ENCODE measurements around the gene PRMT7.

The PRMT7 gene

GRCh38 chr16:68369697-68370580 is 59.1 kb downstream of the PRMT7 start:
- no peak for DNase-seq (ENCODE audit: low spot score)
- no peak overlapping the region for H3K4ac ChIP-seq (ENCODE audit: low read length)
- H3K4me1 ChIP-seq (ENCODE audit: control insufficient read depth in 2 of 2, insufficient read depth in 1 of 2, low read depth in 1 of 2, low read length in 2 of 2) = peaks cover 7 to 14% of the 10 kb centered on the region in 2 donors
- H3K14ac ChIP-seq (ENCODE audit: low read length) = peak overlapping the region; percentile 3
- H3K23ac ChIP-seq (ENCODE audit: low read depth, low read length, poor library complexity) = no peak overlapping the region
- H4K8ac ChIP-seq (ENCODE audit: low read depth, low read length) = no peak overlapping the region
- H2BK15ac ChIP-seq (ENCODE audit: low read length) = peak overlapping the region; percentile 41
- H2BK120ac ChIP-seq (ENCODE audit: low read depth, low read length) = no peak overlapping the region
- peaks cover 0 to 9% (median 0%) of the 10 kb centered on the region in 3 experiments for H3K27me3 ChIP-seq (ENCODE audit: control insufficient read depth in 3 of 3, insufficient read depth in 3 of 3, low read depth in 1 of 3, low read length in 3 of 3)
- peak overlapping the region; percentile 58 for H3K18ac ChIP-seq (ENCODE audit: low read length)
- no peak overlapping the region for H3K9ac ChIP-seq (ENCODE audit: low read depth, low read length, poor library complexity)
- H2AFZ ChIP-seq (ENCODE audit: low read length) = peak overlapping the region; percentile 29
- H3K4me2 ChIP-seq (ENCODE audit: insufficient read depth, low read length, poor library complexity, severe bottlenecking) = no peak overlapping the region
- H4K91ac ChIP-seq (ENCODE audit: low read depth, low read length, poor library complexity) = no peak overlapping the region
- H2AK5ac ChIP-seq (ENCODE audit: low read depth, low read length) = peak overlapping the region; percentile 66
- H3K79me1 ChIP-seq (ENCODE audit: low read depth, low read length) = no peaks in the 10 kb centered on the region
- H3K36me3 ChIP-seq (replicated peaks in 1 of 2; ENCODE audit: control insufficient read depth in 2 of 2, insufficient read depth in 2 of 2, low read length in 2 of 2) = no peaks in the 10 kb centered on the region
- no peaks in the 10 kb centered on the region for H3K9me3 ChIP-seq (replicated peaks in 1 of 2; ENCODE audit: control insufficient read depth in 2 of 2, insufficient read depth in 1 of 2, low read depth in 1 of 2, low read length in 2 of 2)
- no CpG with 5 or more reads among the region's 23 CpGs for WGBS, 2 donors (ENCODE audit: extremely low coverage in 2 of 2, insufficient read length in 2 of 2, insufficient replicate concordance in 1 of 2)
- no peak overlapping the region for H3K4me3 ChIP-seq (ENCODE audit: low read length in 2 of 2)
- H3K27ac ChIP-seq (replicated peaks; ENCODE audit: low read length) = no peak overlapping the region
- no peak overlapping the region for H2BK5ac ChIP-seq (ENCODE audit: low read length)
- no peak overlapping the region for H2BK12ac ChIP-seq (ENCODE audit: low read length)

DNA sequence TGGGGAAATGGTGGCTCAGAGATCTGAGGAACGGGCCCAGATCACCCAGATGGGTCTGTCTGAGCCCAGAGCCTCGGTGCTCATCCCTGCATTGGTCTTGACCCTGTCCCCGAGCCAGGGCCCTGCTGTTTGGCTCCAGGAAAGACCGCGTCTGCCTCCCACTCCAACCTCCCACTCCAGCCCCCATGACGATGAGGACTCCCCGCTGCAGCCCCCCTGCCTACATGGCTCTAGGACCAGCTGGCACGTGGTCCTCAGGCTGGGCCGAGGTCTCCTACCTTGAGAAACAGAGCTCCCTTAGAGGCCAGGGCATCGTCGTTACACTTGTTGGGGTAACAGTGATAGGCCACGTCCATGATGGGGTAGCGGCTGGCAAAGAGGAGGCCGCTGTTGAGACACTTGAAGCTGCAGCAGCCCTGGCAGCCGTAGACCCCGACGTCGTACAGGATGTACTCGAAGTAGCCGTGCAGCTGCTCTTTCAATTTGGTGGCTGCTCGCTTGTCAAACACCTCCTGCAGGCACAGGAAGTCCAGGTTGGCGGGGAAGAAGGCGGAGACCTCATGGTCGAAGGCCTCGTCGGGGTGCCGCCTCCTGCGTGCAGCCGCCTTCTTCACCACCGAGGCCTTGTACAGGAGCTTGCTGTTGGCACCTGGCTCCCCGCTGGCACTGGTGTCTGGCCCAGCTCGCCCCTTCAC is 59.9 kb downstream of the PRMT7 start:
- H3K23ac ChIP-seq (ENCODE audit: low read depth, low read length, poor library complexity) = peak overlapping the region; percentile 16
- H3K4me3 ChIP-seq (ENCODE audit: low read length in 2 of 2) = no peak overlapping the region
- H3K27me3 ChIP-seq (ENCODE audit: control insufficient read depth in 3 of 3, insufficient read depth in 3 of 3, low read depth in 1 of 3, low read length in 3 of 3) = peaks cover 0 to 16% (median 0%) of the 10 kb centered on the region in 3 experiments
- WGBS, 2 donors (ENCODE audit: extremely low coverage in 2 of 2, insufficient read length in 2 of 2, insufficient replicate concordance in 1 of 2) = no CpG with 5 or more reads among the region's 32 CpGs
- H3K27ac ChIP-seq (replicated peaks; ENCODE audit: low read length) = no peak overlapping the region
- H4K91ac ChIP-seq (ENCODE audit: low read depth, low read length, poor library complexity) = no peak overlapping the region
- H2BK120ac ChIP-seq (ENCODE audit: low read depth, low read length) = no peak overlapping the region
- H4K8ac ChIP-seq (ENCODE audit: low read depth, low read length) = no peak overlapping the region
- peak overlapping the region; percentile 42 for H2BK5ac ChIP-seq (ENCODE audit: low read length)
- H2BK15ac ChIP-seq (ENCODE audit: low read length) = peak overlapping the region; percentile 41
- no peak for DNase-seq (ENCODE audit: low spot score)
- no peak overlapping the region for H3K4ac ChIP-seq (ENCODE audit: low read length)
- H3K14ac ChIP-seq (ENCODE audit: low read length) = peak overlapping the region; percentile 72
- H3K36me3 ChIP-seq (replicated peaks in 1 of 2; ENCODE audit: control insufficient read depth in 2 of 2, insufficient read depth in 2 of 2, low read length in 2 of 2) = no peaks in the 10 kb centered on the region
- peak overlapping the region; percentile 49 for H3K18ac ChIP-seq (ENCODE audit: low read length)
- no peaks in the 10 kb centered on the region for H3K79me1 ChIP-seq (ENCODE audit: low read depth, low read length)
- H3K9ac ChIP-seq (ENCODE audit: low read depth, low read length, poor library complexity) = no peak overlapping the region
- H2AK5ac ChIP-seq (ENCODE audit: low read depth, low read length) = peak overlapping the region; percentile 66
- H2AFZ ChIP-seq (ENCODE audit: low read length) = no peak overlapping the region
- no peak overlapping the region for H2BK12ac ChIP-seq (ENCODE audit: low read length)
- no peaks in the 10 kb centered on the region for H3K9me3 ChIP-seq (replicated peaks in 1 of 2; ENCODE audit: control insufficient read depth in 2 of 2, insufficient read depth in 1 of 2, low read depth in 1 of 2, low read length in 2 of 2)
- no peak overlapping the region for H3K4me2 ChIP-seq (ENCODE audit: insufficient read depth, low read length, poor library complexity, severe bottlenecking)
- H3K4me1 ChIP-seq (ENCODE audit: control insufficient read depth in 2 of 2, insufficient read depth in 1 of 2, low read depth in 1 of 2, low read length in 2 of 2) = peaks cover 12 to 14% of the 10 kb centered on the region in 2 donors

GRCh38 chr16:68371276-68371651 is 60.4 kb downstream of the PRMT7 start:
- Histone ChIP-seq H2BK12ac (ENCODE audit: low read length) (no peak overlapping the region), H2BK5ac (ENCODE audit: low read length) (no peak overlapping the region), H3K4me3 (ENCODE audit: low read length in 2 of 2) (no peak overlapping the region)

More at GRCh38 chr16:68371276-68371651, 60.4 kb downstream of the PRMT7 start:
- Histone ChIP-seq H3K4me2 (ENCODE audit: insufficient read depth, low read length, poor library complexity, severe bottlenecking) (no peak overlapping the region), H3K14ac (ENCODE audit: low read length) (no peak overlapping the region), H3K23ac (ENCODE audit: low read depth, low read length, poor library complexity) (no peak overlapping the region), H4K8ac (ENCODE audit: low read depth, low read length) (no peak overlapping the region), H2BK15ac (ENCODE audit: low read length) (peak overlapping the region; percentile 41), H3K27ac (replicated peaks; ENCODE audit: low read length) (no peak overlapping the region), H3K36me3 (replicated peaks in 1 of 2; ENCODE audit: control insufficient read depth in 2 of 2, insufficient read depth in 2 of 2, low read length in 2 of 2) (no peaks in the 10 kb centered on the region), H3K9ac (ENCODE audit: low read depth, low read length, poor library complexity) (no peak overlapping the region), H3K79me1 (ENCODE audit: low read depth, low read length) (no peaks in the 10 kb centered on the region), H3K9me3 (replicated peaks in 1 of 2; ENCODE audit: control insufficient read depth in 2 of 2, insufficient read depth in 1 of 2, low read depth in 1 of 2, low read length in 2 of 2) (no peaks in the 10 kb centered on the region), H3K4me1 (ENCODE audit: control insufficient read depth in 2 of 2, insufficient read depth in 1 of 2, low read depth in 1 of 2, low read length in 2 of 2) (peaks cover 14 to 17% of the 10 kb centered on the region in 2 donors), H2AK5ac (ENCODE audit: low read depth, low read length) (peak overlapping the region; percentile 66), H3K4ac (ENCODE audit: low read length) (no peak overlapping the region), H4K91ac (ENCODE audit: low read depth, low read length, poor library complexity) (no peak overlapping the region), H3K27me3 (ENCODE audit: control insufficient read depth in 3 of 3, insufficient read depth in 3 of 3, low read depth in 1 of 3, low read length in 3 of 3) (peaks cover 0 to 22% (median 0%) of the 10 kb centered on the region in 3 experiments), H2AFZ (ENCODE audit: low read length) (no peak overlapping the region), H3K18ac (ENCODE audit: low read length) (peak overlapping the region; percentile 49), H2BK120ac (ENCODE audit: low read depth, low read length) (no peak overlapping the region)
- WGBS, 2 donors (ENCODE audit: extremely low coverage in 2 of 2, insufficient read length in 2 of 2, insufficient replicate concordance in 1 of 2) = no CpG with 5 or more reads among the region's 27 CpGs
- no peak for DNase-seq (ENCODE audit: low spot score)

All from neuronal stem cell (in vitro differentiated cells).